HCT116 (cell line): ENCODE measurements around the gene MAP2K6. TPM values are rescaled to one million over a fixed set of nuclear protein-coding genes. Genes with fewer than 3 reads are reported as not detected.

Experiments used
- ATAC-seq: fragments of 200-7000 bp; cut with Tn5 transposase; 2 replicates; pipeline ENCODE4 v1.9.1; 2020; ENCODE audit warnings: mild to moderate bottlenecking, moderate library complexity
- BruUV-seq: library from RNA; stranded (reverse); fragments of 400-500 nt; replicated peaks from 2 replicates; lab custom pipeline; 2021; lab: Mats Ljungman, UMichigan
- CTCF ChIA-PET: fragments of 300-600 bp; sonication (Branson Sonifier 250); formaldehyde crosslinking; loops from one replicate; lab custom pipeline; 2021; ENCODE audit warnings: antibody characterized with exemption; lab: Charles Lee
- POLR2A ChIA-PET: fragments of 300-600, 350-600 bp; sonication (Branson Sonifier 250); formaldehyde crosslinking; loops from one replicate; lab custom pipeline; 2021; ENCODE audit warnings: antibody characterized with exemption; lab: Charles Lee
- RAD21 ChIA-PET, 2 experiments: fragments of 300-600 bp; sonication (Branson Sonifier 250); formaldehyde crosslinking; loops; one replicate each; lab custom pipeline; 2023; ENCODE audit warnings: low total read pairs in 2 of 2; ENCODE audit not compliant: uncharacterized antibody in 2 of 2, unreplicated experiment in 2 of 2, low non-redundant PET in 1 of 2; lab: Charles Lee
- DNase-seq: peaks from one replicate; pipeline ENCODE4 v3.0.0-alpha.2; 2010; ENCODE audit warnings: low read depth, low spot score
- H2AFZ ChIP-seq: fragments of 200-600 bp; shearing (Covaris generic), sonication (generic); 2 replicates; pipeline ENCODE4 v1.6.1; 2017; ENCODE audit warnings: low read depth, mixed run types, mixed read lengths, antibody characterized with exemption, low read length; ENCODE audit not compliant: poor library complexity, severe bottlenecking
- H3K27ac ChIP-seq: 2 replicates; pipeline ENCODE4 v1.5.1; 2012; ENCODE audit warnings: low read depth, low read length
- H3K27me3 ChIP-seq: fragments of 200-600 bp; sonication (generic); 2 replicates; pipeline ENCODE4 v1.6.1; 2016; ENCODE audit warnings: mixed run types, low read length, mixed read lengths; ENCODE audit not compliant: insufficient read depth
- H3K36me3 ChIP-seq, 2 experiments: fragments of 200-500 bp in 1 of 2; fragments of 200-600 bp in 1 of 2; sonication (Bioruptor generic) in 1 of 2; sonication (generic) in 1 of 2; 2 replicates each; pipeline versions ENCODE4 v1.5.1 to v1.6.1; 2014 to 2016; ENCODE audit warnings: low read length in 2 of 2, inconsistent platforms in 1 of 2, mixed read lengths in 1 of 2, mixed run types in 1 of 2; ENCODE audit not compliant: insufficient read depth in 2 of 2, control insufficient read depth in 1 of 2
- H3K4me1 ChIP-seq, 2 experiments: fragments of 200-600 bp in 1 of 2; sonication (generic) in 1 of 2; 2 replicates each; pipeline versions ENCODE4 v1.5.1 to v1.6.1; 2012 to 2017; ENCODE audit warnings: low read length in 2 of 2, inconsistent platforms in 1 of 2, mild to moderate bottlenecking in 1 of 2, mixed read lengths in 1 of 2, mixed run types in 1 of 2, moderate library complexity in 1 of 2; ENCODE audit not compliant: insufficient read depth in 2 of 2, control insufficient read depth in 1 of 2
- H3K4me2 ChIP-seq: fragments of 200-600 bp; sonication (generic); 2 replicates; pipeline ENCODE4 v1.6.1; 2017; ENCODE audit warnings: mixed run types, low read length, mixed read lengths
- H3K4me3 ChIP-seq, 2 experiments: fragments of 200-600 bp in 1 of 2; sonication (generic) in 1 of 2; replicated peaks in 1 of 2; 2 replicates each; pipeline ENCODE4 v1.5.1; 2011 to 2016; ENCODE audit warnings: low read length in 2 of 2, control low read depth in 1 of 2, low read depth in 1 of 2, mild to moderate bottlenecking in 1 of 2, mixed read lengths in 1 of 2, mixed run types in 1 of 2
- H3K79me2 ChIP-seq: fragments of 200-600 bp; sonication (generic); 2 replicates; pipeline ENCODE4 v1.6.1; 2017; ENCODE audit warnings: mild to moderate bottlenecking, mixed run types, low read length, moderate library complexity, mixed read lengths; ENCODE audit not compliant: insufficient read depth
- H3K9ac ChIP-seq: fragments of 200-600 bp; sonication (generic); 2 replicates; pipeline ENCODE4 v1.6.1; 2016; ENCODE audit warnings: low read length, mixed read lengths
- H3K9me2 ChIP-seq: fragments of 200-600 bp; sonication (generic), shearing (Covaris generic); 2 replicates; pipeline ENCODE4 v1.6.1; 2017; ENCODE audit warnings: mixed run types, mild to moderate bottlenecking, moderate library complexity; ENCODE audit not compliant: insufficient read depth
- H3K9me3 ChIP-seq, 2 experiments: fragments of 200-500 bp in 1 of 2; fragments of 200-600 bp in 1 of 2; sonication (Bioruptor generic) in 1 of 2; sonication (generic) in 1 of 2; 2 replicates each; pipeline ENCODE4 v1.6.1; 2014 to 2017; ENCODE audit warnings: low read length in 2 of 2, mixed read lengths in 2 of 2, inconsistent platforms in 1 of 2, low read depth in 1 of 2, mild to moderate bottlenecking in 1 of 2, mixed run types in 1 of 2, moderate library complexity in 1 of 2; ENCODE audit not compliant: control insufficient read depth in 1 of 2, insufficient read depth in 1 of 2
- H4K20me1 ChIP-seq: fragments of 200-600 bp; sonication (generic), shearing (Covaris generic); 2 replicates; pipeline ENCODE4 v1.6.1; 2017; ENCODE audit warnings: mixed run types, mild to moderate bottlenecking, moderate library complexity; ENCODE audit not compliant: insufficient read depth
- CEBPB ChIP-seq: IDR thresholded peaks from 2 replicates; pipeline ENCODE4 v1.6.1; 2012; ENCODE audit warnings: low read depth
- EGR1 ChIP-seq: IDR thresholded peaks from 2 replicates; pipeline ENCODE4 v1.6.1; 2012; ENCODE audit warnings: low read depth
- FOSL1 ChIP-seq: IDR thresholded peaks from 2 replicates; pipeline ENCODE4 v1.6.1; 2012; ENCODE audit warnings: low read depth
- JUND ChIP-seq: IDR thresholded peaks from 2 replicates; pipeline ENCODE4 v1.6.1; 2012
- POLR2A ChIP-seq: IDR thresholded peaks from 2 replicates; pipeline ENCODE4 v1.7.0; 2011; ENCODE audit warnings: borderline replicate concordance; ENCODE audit not compliant: insufficient read depth, insufficient read length; ENCODE audit errors: extremely low read depth
- POLR2AphosphoS5 ChIP-seq: IDR thresholded peaks from 2 replicates; pipeline ENCODE4 v1.6.1; 2011; ENCODE audit warnings: mild to moderate bottlenecking, low read depth, low read length, moderate library complexity
- RAD21 ChIP-seq: IDR thresholded peaks from 2 replicates; pipeline ENCODE4 v1.6.1; 2012; ENCODE audit warnings: low read depth, mild to moderate bottlenecking
- SIN3A ChIP-seq: IDR thresholded peaks from 2 replicates; pipeline ENCODE4 v1.6.1; 2012; ENCODE audit warnings: low read depth
- SP1 ChIP-seq: IDR thresholded peaks from 2 replicates; pipeline ENCODE4 v1.6.1; 2012; ENCODE audit warnings: low read depth
- TCF7L2 ChIP-seq: IDR thresholded peaks from 2 replicates; pipeline ENCODE4 v1.7.0; 2011; ENCODE audit warnings: borderline replicate concordance, inconsistent platforms; ENCODE audit not compliant: insufficient read depth, insufficient read length; ENCODE audit errors: extremely low read depth
- ZFX ChIP-seq: fragments of 450-650 bp; IDR thresholded peaks from 2 replicates; pipeline ENCODE4 v1.6.1; 2017
- intact Hi-C: fragments of 100-400 bp; cut with micrococcal nuclease; formaldehyde crosslinking; loops from 2 replicates; pipeline ENCODE4 v1.10.0; 2022
- total RNA-seq: library from RNA; stranded (reverse); gene quantifications from one replicate; pipeline ENCODE4 v1.2.1, GENCODE V29; 2021; ENCODE audit not compliant: unreplicated experiment
- TF ChIP-seq, protein P1 (sequence below), 3 experiments: fragments of 200-600 bp in 1 of 3; sonication (generic) in 1 of 3; IDR thresholded peaks in 2 of 3; conservative IDR thresholded peaks in 1 of 3; 2 replicates each; pipeline ENCODE4 v1.5.1; 2012 to 2017; ENCODE audit warnings: low read depth in 2 of 3, low read length in 2 of 3, antibody characterized with exemption in 1 of 3, borderline replicate concordance in 1 of 3, control low read depth in 1 of 3, mild to moderate bottlenecking in 1 of 3, mixed read lengths in 1 of 3, mixed run types in 1 of 3, moderate library complexity in 1 of 3; ENCODE audit not compliant: insufficient read depth in 1 of 3
- TF ChIP-seq, protein P2 (sequence below): IDR thresholded peaks from 2 replicates; pipeline ENCODE4 v1.6.1; 2012; ENCODE audit warnings: low read depth
- TF ChIP-seq, protein P3 (sequence below): IDR thresholded peaks from 2 replicates; pipeline ENCODE4 v1.6.1; 2011; ENCODE audit warnings: mild to moderate bottlenecking, low read length, moderate library complexity; ENCODE audit not compliant: insufficient replicate concordance; ENCODE audit errors: extremely low read depth

The MAP2K6 gene
- total RNA-seq, 1 experiment from 2014 or later, result 0.22 TPM

DNA sequence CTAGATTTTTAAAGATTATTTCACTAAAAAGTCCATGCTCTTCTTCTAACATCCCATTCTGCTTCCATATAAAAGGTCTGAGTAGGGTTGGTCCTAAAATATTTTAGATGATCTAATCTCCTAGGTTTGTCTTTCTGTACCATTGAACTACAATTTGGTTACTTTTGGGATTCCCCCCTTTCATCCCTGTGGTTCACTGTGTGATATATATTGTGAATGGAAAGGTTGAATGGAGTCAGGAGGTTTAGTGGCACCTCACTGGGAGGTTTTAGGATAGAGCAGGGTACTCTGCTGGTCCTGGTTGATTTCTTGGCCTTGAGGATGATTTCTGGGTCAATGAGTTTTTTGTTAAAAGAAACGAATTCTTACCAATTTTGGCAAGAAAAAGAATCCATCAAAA, 29.5 kb downstream of the MAP2K6 start:
- Histone ChIP-seq H3K4me2 (no peak overlapping the region), H3K36me3 (no peaks in the 10 kb centered on the region), H3K27me3 (no peaks in the 10 kb centered on the region), H3K79me2 (no peaks in the 10 kb centered on the region), H3K9ac (no peak overlapping the region), H3K27ac (no peak overlapping the region), H4K20me1 (no peaks in the 10 kb centered on the region), H3K4me3 (no peak overlapping the region), H3K9me2 (no peaks in the 10 kb centered on the region), H2AFZ (no peak overlapping the region), H3K4me1 (no peaks in the 10 kb centered on the region), H3K9me3 (no peaks in the 10 kb centered on the region)
- POLR2A ChIA-PET, result no interaction called here
- intact Hi-C loops, result no loop called here
- no TSS peak for BruUV-seq
- RAD21 ChIA-PET, result no interaction called here
- no peak for ATAC-seq
- TF ChIP-seq SP1, result no peak
- no peak for TF ChIP-seq FOSL1
- no peak for TF ChIP-seq EGR1
- TF ChIP-seq POLR2A, result no peak
- TF ChIP-seq TCF7L2, result no peak
- TF ChIP-seq, protein P1, sequence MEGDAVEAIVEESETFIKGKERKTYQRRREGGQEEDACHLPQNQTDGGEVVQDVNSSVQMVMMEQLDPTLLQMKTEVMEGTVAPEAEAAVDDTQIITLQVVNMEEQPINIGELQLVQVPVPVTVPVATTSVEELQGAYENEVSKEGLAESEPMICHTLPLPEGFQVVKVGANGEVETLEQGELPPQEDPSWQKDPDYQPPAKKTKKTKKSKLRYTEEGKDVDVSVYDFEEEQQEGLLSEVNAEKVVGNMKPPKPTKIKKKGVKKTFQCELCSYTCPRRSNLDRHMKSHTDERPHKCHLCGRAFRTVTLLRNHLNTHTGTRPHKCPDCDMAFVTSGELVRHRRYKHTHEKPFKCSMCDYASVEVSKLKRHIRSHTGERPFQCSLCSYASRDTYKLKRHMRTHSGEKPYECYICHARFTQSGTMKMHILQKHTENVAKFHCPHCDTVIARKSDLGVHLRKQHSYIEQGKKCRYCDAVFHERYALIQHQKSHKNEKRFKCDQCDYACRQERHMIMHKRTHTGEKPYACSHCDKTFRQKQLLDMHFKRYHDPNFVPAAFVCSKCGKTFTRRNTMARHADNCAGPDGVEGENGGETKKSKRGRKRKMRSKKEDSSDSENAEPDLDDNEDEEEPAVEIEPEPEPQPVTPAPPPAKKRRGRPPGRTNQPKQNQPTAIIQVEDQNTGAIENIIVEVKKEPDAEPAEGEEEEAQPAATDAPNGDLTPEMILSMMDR (IDR thresholded peaks at IDR 0.05 in 2 of 3, conservative IDR thresholded peaks at IDR 0.05 in 1 of 3; ENCODE audit: borderline replicate concordance in 1 of 3, insufficient read depth in 1 of 3, low read depth in 2 of 3, low read length in 2 of 3), result no peak
- no peak for TF ChIP-seq POLR2AphosphoS5
- TF ChIP-seq RAD21, result no peak
- TF ChIP-seq CEBPB, result no peak
- no peak for TF ChIP-seq JUND
- TF ChIP-seq, protein P2, sequence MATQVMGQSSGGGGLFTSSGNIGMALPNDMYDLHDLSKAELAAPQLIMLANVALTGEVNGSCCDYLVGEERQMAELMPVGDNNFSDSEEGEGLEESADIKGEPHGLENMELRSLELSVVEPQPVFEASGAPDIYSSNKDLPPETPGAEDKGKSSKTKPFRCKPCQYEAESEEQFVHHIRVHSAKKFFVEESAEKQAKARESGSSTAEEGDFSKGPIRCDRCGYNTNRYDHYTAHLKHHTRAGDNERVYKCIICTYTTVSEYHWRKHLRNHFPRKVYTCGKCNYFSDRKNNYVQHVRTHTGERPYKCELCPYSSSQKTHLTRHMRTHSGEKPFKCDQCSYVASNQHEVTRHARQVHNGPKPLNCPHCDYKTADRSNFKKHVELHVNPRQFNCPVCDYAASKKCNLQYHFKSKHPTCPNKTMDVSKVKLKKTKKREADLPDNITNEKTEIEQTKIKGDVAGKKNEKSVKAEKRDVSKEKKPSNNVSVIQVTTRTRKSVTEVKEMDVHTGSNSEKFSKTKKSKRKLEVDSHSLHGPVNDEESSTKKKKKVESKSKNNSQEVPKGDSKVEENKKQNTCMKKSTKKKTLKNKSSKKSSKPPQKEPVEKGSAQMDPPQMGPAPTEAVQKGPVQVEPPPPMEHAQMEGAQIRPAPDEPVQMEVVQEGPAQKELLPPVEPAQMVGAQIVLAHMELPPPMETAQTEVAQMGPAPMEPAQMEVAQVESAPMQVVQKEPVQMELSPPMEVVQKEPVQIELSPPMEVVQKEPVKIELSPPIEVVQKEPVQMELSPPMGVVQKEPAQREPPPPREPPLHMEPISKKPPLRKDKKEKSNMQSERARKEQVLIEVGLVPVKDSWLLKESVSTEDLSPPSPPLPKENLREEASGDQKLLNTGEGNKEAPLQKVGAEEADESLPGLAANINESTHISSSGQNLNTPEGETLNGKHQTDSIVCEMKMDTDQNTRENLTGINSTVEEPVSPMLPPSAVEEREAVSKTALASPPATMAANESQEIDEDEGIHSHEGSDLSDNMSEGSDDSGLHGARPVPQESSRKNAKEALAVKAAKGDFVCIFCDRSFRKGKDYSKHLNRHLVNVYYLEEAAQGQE, result no peak
- TF ChIP-seq ZFX, result no peak
- TF ChIP-seq, protein P3, sequence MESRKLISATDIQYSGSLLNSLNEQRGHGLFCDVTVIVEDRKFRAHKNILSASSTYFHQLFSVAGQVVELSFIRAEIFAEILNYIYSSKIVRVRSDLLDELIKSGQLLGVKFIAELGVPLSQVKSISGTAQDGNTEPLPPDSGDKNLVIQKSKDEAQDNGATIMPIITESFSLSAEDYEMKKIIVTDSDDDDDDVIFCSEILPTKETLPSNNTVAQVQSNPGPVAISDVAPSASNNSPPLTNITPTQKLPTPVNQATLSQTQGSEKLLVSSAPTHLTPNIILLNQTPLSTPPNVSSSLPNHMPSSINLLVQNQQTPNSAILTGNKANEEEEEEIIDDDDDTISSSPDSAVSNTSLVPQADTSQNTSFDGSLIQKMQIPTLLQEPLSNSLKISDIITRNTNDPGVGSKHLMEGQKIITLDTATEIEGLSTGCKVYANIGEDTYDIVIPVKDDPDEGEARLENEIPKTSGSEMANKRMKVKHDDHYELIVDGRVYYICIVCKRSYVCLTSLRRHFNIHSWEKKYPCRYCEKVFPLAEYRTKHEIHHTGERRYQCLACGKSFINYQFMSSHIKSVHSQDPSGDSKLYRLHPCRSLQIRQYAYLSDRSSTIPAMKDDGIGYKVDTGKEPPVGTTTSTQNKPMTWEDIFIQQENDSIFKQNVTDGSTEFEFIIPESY, result no peak
- TF ChIP-seq SIN3A, result no peak
- CTCF ChIA-PET, result no interaction called here
- DNase-seq, result no peak
